H1 (cell line): Measurements from ENCODE around the gene TRIB2. TPM values are rescaled to one million over a fixed set of nuclear protein-coding genes. Genes with fewer than 3 reads are reported as not detected.

Source experiments
- CTCF ChIA-PET: fragments of 300-600 bp; sonication (Branson Sonifier 250); formaldehyde crosslinking; loops from one replicate; lab custom pipeline; 2021; ENCODE audit not compliant: partially characterized antibody; lab: Charles Lee
- POLR2A ChIA-PET: fragments of 300-600 bp; sonication (Branson Sonifier 250); formaldehyde crosslinking; loops from one replicate; lab custom pipeline; 2021; ENCODE audit warnings: inconsistent platforms; ENCODE audit not compliant: partially characterized antibody; lab: Charles Lee
- DNase-seq, 2 experiments: peaks; one replicate each; pipeline versions ENCODE4 v3.0.0 to v3.0.0-alpha.2; 2010 to 2022; ENCODE audit warnings: low spot score in 2 of 2, low read depth in 1 of 2, mixed read lengths in 1 of 2
- FAIRE-seq: peaks from 2 replicates; lab custom pipeline; 2011; peaks lifted over from hg19 to GRCh38; lab: Jason Lieb, UNC
- H2AFZ ChIP-seq: 2 replicates; pipeline ENCODE4 v1.8.1; 2012; ENCODE audit warnings: low read length, inconsistent platforms
- H2AK5ac ChIP-seq: 2 replicates; pipeline ENCODE4 v1.6.1; 2013; ENCODE audit warnings: low read depth, low read length
- H2BK120ac ChIP-seq: replicated peaks from 2 replicates; pipeline ENCODE3; 2013; ENCODE audit warnings: low read depth, low read length, inconsistent platforms
- H2BK12ac ChIP-seq: 2 replicates; pipeline ENCODE4 v1.6.1; 2013; ENCODE audit warnings: low read depth, low read length
- H2BK15ac ChIP-seq: 2 replicates; pipeline ENCODE4 v1.6.1; 2013; ENCODE audit warnings: low read length
- H2BK20ac ChIP-seq: 2 replicates; pipeline ENCODE4 v1.6.1; 2013; ENCODE audit warnings: low read length
- H2BK5ac ChIP-seq: 2 replicates; pipeline ENCODE4 v1.6.1; 2013; ENCODE audit warnings: low read depth, low read length
- H3K14ac ChIP-seq: 2 replicates; pipeline ENCODE4 v1.6.1; 2013; ENCODE audit warnings: inconsistent platforms; ENCODE audit not compliant: insufficient read length
- H3K18ac ChIP-seq: 2 replicates; pipeline ENCODE4 v1.6.1; 2013; ENCODE audit warnings: low read length; ENCODE audit errors: extremely low read depth
- H3K23ac ChIP-seq: 2 replicates; pipeline ENCODE4 v1.6.1; 2013; ENCODE audit warnings: inconsistent platforms; ENCODE audit not compliant: insufficient read length
- H3K23me2 ChIP-seq: 2 replicates; pipeline ENCODE4 v1.6.1; 2013; ENCODE audit warnings: low read depth, low read length
- H3K27ac ChIP-seq: 2 replicates; pipeline ENCODE4 v1.6.1; 2011; ENCODE audit warnings: low read depth, low read length, inconsistent platforms
- H3K27me3 ChIP-seq, 4 experiments: replicated peaks in 1 of 4; 1 replicate in 1 of 4; 2 replicates in 3 of 4; pipeline versions ENCODE4 v1.6.1 to v1.8.1; 2011 to 2013; ENCODE audit warnings: low read length in 3 of 4, mild to moderate bottlenecking in 3 of 4, inconsistent platforms in 2 of 4, mixed read lengths in 2 of 4, moderate library complexity in 1 of 4; ENCODE audit not compliant: control insufficient read depth in 3 of 4, insufficient read depth in 3 of 4; ENCODE audit errors: extremely low read depth in 1 of 4
- H3K36me3 ChIP-seq, 4 experiments: 2 replicates each; pipeline versions ENCODE4 v1.6.1 to v1.8.1; 2011 to 2013; ENCODE audit warnings: mild to moderate bottlenecking in 4 of 4, low read length in 3 of 4, moderate library complexity in 2 of 4, control low read depth in 1 of 4, inconsistent platforms in 1 of 4; ENCODE audit not compliant: insufficient read depth in 4 of 4, control insufficient read depth in 2 of 4
- H3K4ac ChIP-seq: replicated peaks from 2 replicates; pipeline ENCODE3; 2013; ENCODE audit warnings: low read length, low read depth, mixed read lengths, inconsistent platforms; ENCODE audit not compliant: insufficient read length
- H3K4me1 ChIP-seq, 4 experiments: replicated peaks in 1 of 4; 1 replicate in 1 of 4; 2 replicates in 3 of 4; pipeline versions ENCODE4 v1.6.1 to v1.8.1; 2011 to 2013; ENCODE audit warnings: low read length in 3 of 4, inconsistent platforms in 2 of 4, mixed read lengths in 1 of 4; ENCODE audit not compliant: insufficient read depth in 4 of 4, control insufficient read depth in 3 of 4
- H3K4me2 ChIP-seq, 2 experiments: 2 replicates each; pipeline versions ENCODE4 v1.6.1 to v1.8.1; 2011 to 2013; ENCODE audit warnings: low read depth in 2 of 2, low read length in 2 of 2, control low read depth in 1 of 2, inconsistent platforms in 1 of 2, mild to moderate bottlenecking in 1 of 2; ENCODE audit not compliant: insufficient read depth in 1 of 2
- H3K4me3 ChIP-seq, 4 experiments: fragments of 200-600, 300-600 bp in 1 of 4; sonication (generic), shearing (Covaris generic), sonication (Bioruptor Twin) in 1 of 4; 2 replicates each; pipeline versions ENCODE4 v1.5.1 to v1.8.1; 2011 to 2016; ENCODE audit warnings: low read length in 4 of 4, low read depth in 3 of 4, control low read depth in 2 of 4, inconsistent platforms in 2 of 4, mild to moderate bottlenecking in 2 of 4, mixed read lengths in 1 of 4, moderate library complexity in 1 of 4; ENCODE audit not compliant: insufficient read depth in 2 of 4; ENCODE audit errors: extremely low read depth in 1 of 4
- H3K56ac ChIP-seq: replicated peaks from 2 replicates; pipeline ENCODE3; 2013; ENCODE audit warnings: low read depth, mild to moderate bottlenecking, mixed read lengths, low read length, inconsistent platforms; ENCODE audit not compliant: insufficient read length
- H3K79me1 ChIP-seq: 2 replicates; pipeline ENCODE4 v1.6.1; 2013; ENCODE audit warnings: low read depth, low read length, control low read depth
- H3K79me2 ChIP-seq, 2 experiments: 2 replicates each; pipeline versions ENCODE4 v1.6.1 to v1.8.1; 2012 to 2013; ENCODE audit warnings: low read length in 2 of 2, mild to moderate bottlenecking in 2 of 2, inconsistent platforms in 1 of 2; ENCODE audit not compliant: insufficient read depth in 2 of 2, control insufficient read depth in 1 of 2
- H3K9ac ChIP-seq, 4 experiments: replicated peaks in 1 of 4; 1 replicate in 1 of 4; 2 replicates in 3 of 4; pipeline versions ENCODE4 v1.6.1 to v1.8.1; 2011 to 2013; ENCODE audit warnings: low read depth in 3 of 4, low read length in 3 of 4, control low read depth in 2 of 4, mild to moderate bottlenecking in 2 of 4, moderate library complexity in 2 of 4, inconsistent platforms in 1 of 4; ENCODE audit errors: extremely low read depth in 1 of 4
- H3K9me3 ChIP-seq, 2 experiments: 2 replicates each; pipeline versions ENCODE4 v1.6.1 to v1.8.1; 2012 to 2013; ENCODE audit warnings: mild to moderate bottlenecking in 2 of 2, moderate library complexity in 2 of 2, control low read depth in 1 of 2, inconsistent platforms in 1 of 2, low read depth in 1 of 2, low read length in 1 of 2, mixed read lengths in 1 of 2; ENCODE audit not compliant: insufficient read depth in 2 of 2
- H4K20me1 ChIP-seq, 2 experiments: replicated peaks in 1 of 2; 2 replicates each; pipeline versions ENCODE3 to v1.8.1; 2011 to 2013; ENCODE audit warnings: inconsistent platforms in 2 of 2, low read length in 2 of 2, mild to moderate bottlenecking in 1 of 2; ENCODE audit not compliant: insufficient read depth in 2 of 2, control insufficient read depth in 1 of 2
- H4K5ac ChIP-seq: 2 replicates; pipeline ENCODE4 v1.6.1; 2013; ENCODE audit warnings: low read length, low read depth, mixed read lengths, inconsistent platforms; ENCODE audit not compliant: insufficient read length
- H4K8ac ChIP-seq: 2 replicates; pipeline ENCODE4 v1.8.0; 2013; ENCODE audit warnings: mild to moderate bottlenecking, moderate library complexity, low read length, inconsistent platforms; ENCODE audit not compliant: insufficient read depth; ENCODE audit errors: extremely low read depth
- H4K91ac ChIP-seq: replicated peaks from 2 replicates; pipeline ENCODE3; 2013; ENCODE audit warnings: low read length, mixed read lengths, inconsistent platforms; ENCODE audit not compliant: insufficient read length
- ASH2L ChIP-seq: fragments of 200-600, 300-600 bp; sonication (generic); IDR thresholded peaks from one replicate; pipeline ENCODE4 v1.7.1; 2017; ENCODE audit warnings: low read length
- BACH1 ChIP-seq: IDR thresholded peaks from 2 replicates; pipeline ENCODE4 v1.6.1; 2012; ENCODE audit warnings: low read length, improper control_type of control experiment
- CBX8 ChIP-seq: fragments of 300-800, 300-1000 bp; sonication (generic); IDR thresholded peaks from 2 replicates; pipeline ENCODE4 v1.7.1; 2016; ENCODE audit warnings: low read depth, low read length, borderline replicate concordance
- CEBPB ChIP-seq: IDR thresholded peaks from 2 replicates; pipeline ENCODE4 v1.6.1; 2012; ENCODE audit warnings: low read depth, low read length
- HDAC2 ChIP-seq, 2 experiments: fragments of 300-600 bp in 1 of 2; sonication (generic) in 1 of 2; IDR thresholded peaks; 2 replicates each; pipeline ENCODE4 v1.6.1; 2011 to 2012; ENCODE audit warnings: low read depth in 2 of 2, low read length in 2 of 2, mild to moderate bottlenecking in 2 of 2, moderate library complexity in 2 of 2, borderline replicate concordance in 1 of 2, inconsistent platforms in 1 of 2
- KDM1A ChIP-seq: fragments of 200-600, 300-600 bp; sonication (generic); IDR thresholded peaks from 2 replicates; pipeline ENCODE4 v1.7.1; 2016; ENCODE audit warnings: mild to moderate bottlenecking, low read length, borderline replicate concordance
- MAX ChIP-seq: IDR thresholded peaks from 2 replicates; pipeline ENCODE4 v1.6.1; 2012; ENCODE audit warnings: inconsistent platforms
- POLR2A ChIP-seq, 2 experiments: IDR thresholded peaks; 1 replicate in 1 of 2; 2 replicates in 1 of 2; pipeline ENCODE4 v1.6.1; 2011; ENCODE audit warnings: low read depth in 2 of 2, low read length in 2 of 2, mild to moderate bottlenecking in 2 of 2; ENCODE audit errors: control extremely low read depth in 1 of 2
- SIN3A ChIP-seq, 2 experiments: IDR thresholded peaks in 1 of 2; conservative IDR thresholded peaks in 1 of 2; 2 replicates each; pipeline ENCODE4 v1.6.1; 2011 to 2012; ENCODE audit warnings: low read length in 2 of 2, improper control_type of control experiment in 1 of 2, low read depth in 1 of 2, mild to moderate bottlenecking in 1 of 2
- USF2 ChIP-seq: IDR thresholded peaks from 2 replicates; pipeline ENCODE4 v1.6.1; 2011; ENCODE audit warnings: low read length, improper control_type of control experiment
- WGBS, 2 experiments: shearing (Covaris generic) in 1 of 2; methylation state at CpG; one replicate each; pipeline versions ENCODE4 v1.1.6 to v1.1.7; 2013 to 2015; ENCODE audit warnings: low lambda C conversion rate in 2 of 2, mixed read lengths in 2 of 2, inconsistent platforms in 1 of 2, low coverage in 1 of 2, missing lambda C conversion rate in 1 of 2; ENCODE audit not compliant: insufficient replicate concordance in 2 of 2, insufficient coverage in 1 of 2, insufficient read length in 1 of 2; ENCODE audit errors: extremely low coverage in 1 of 2, missing lambda C conversion rate in 1 of 2; 5-methylcytosine and 5-hydroxymethylcytosine counted together
- polyA plus RNA-seq, 7 experiments: library from polyadenylated mRNA; depleted of rRNA in 3 of 7; stranded (reverse) in 5 of 7; unstranded in 2 of 7; fragments of >200 nt in 5 of 7; fragments of 200-250 nt in 2 of 7; gene quantifications; 1 replicate in 5 of 7; 2 replicates in 1 of 7; 4 replicates in 1 of 7; pipeline versions ENCODE4 v1.2.1 to v1.2.3, GENCODE V29; 2011 to 2013; ENCODE audit warnings: missing spikeins in 2 of 7, mixed read lengths in 2 of 7
- total RNA-seq: library from RNA; stranded (reverse); fragmentation: NEBNext Ultra II Directional; extraction: Animal tissue kit (Norgen Biotek cat#: 25700); gene quantifications from 2 replicates; pipeline ENCODE4 v1.2.1, GENCODE V29; 2021

Gene TRIB2
- total and polyA plus RNA-seq, 2 of the 8 experiments (the other 6 are each of a cell fraction or from before 2014, with no cell fraction given): 40.8 to 57.0 TPM

- H4K91ac ChIP-seq: no peak overlapping the region
- no peak overlapping the region for H2BK15ac ChIP-seq
- WGBS, 2 experiments: 89% methylated on average over 3 of the region's 3 CpGs; no CpG with 5 or more reads in 1 of the 2 experiments
- H2BK20ac ChIP-seq: no peak overlapping the region
- no peaks in the 10 kb centered on the region for H3K4me1 ChIP-seq
- H2BK120ac ChIP-seq: no peak overlapping the region
- H3K14ac ChIP-seq: no peak overlapping the region
- ChIA-PET CTCF (interaction anchor here (0.5 to 2.6 kb wide), 6 partner anchors 17 to 265 kb away, joined by 3 to 11 read pairs (median 4); no protein-coding TSS in a partner anchor), POLR2A (no interaction called here)
- H4K8ac ChIP-seq: no peak overlapping the region
- H3K36me3 ChIP-seq: peaks cover 10 to 47% (median 37%) of the 10 kb centered on the region in 4 experiments
- H2AFZ ChIP-seq: no peak overlapping the region
- peaks cover 6 to 23% of the 10 kb centered on the region in 2 experiments for H4K20me1 ChIP-seq
- no peak overlapping the region for H2AK5ac ChIP-seq
- no peak for DNase-seq
- no peak overlapping the region for H3K4ac ChIP-seq
- H3K79me1 ChIP-seq: peaks cover 16% of the 10 kb centered on the region
- no peak overlapping the region for H2BK5ac ChIP-seq
- H3K23me2 ChIP-seq: no peaks in the 10 kb centered on the region
- FAIRE-seq: no peak
- no peak overlapping the region for H3K9ac ChIP-seq
- H3K4me2 ChIP-seq: no peak overlapping the region
- H3K27me3 ChIP-seq: no peaks in the 10 kb centered on the region
- no peak overlapping the region for H3K27ac ChIP-seq
- no peak overlapping the region for H2BK12ac ChIP-seq
- no peak overlapping the region for H4K5ac ChIP-seq
- H3K4me3 ChIP-seq: no peak overlapping the region
- no peak overlapping the region for H3K18ac ChIP-seq
- H3K9me3 ChIP-seq: no peaks in the 10 kb centered on the region
- peaks cover 3 to 23% of the 10 kb centered on the region in 2 experiments; a peak in 2 of 4 replicates for H3K79me2 ChIP-seq
- H3K23ac ChIP-seq: no peak overlapping the region
- no peak overlapping the region for H3K56ac ChIP-seq
- no peak for TF ChIP-seq ASH2L
- TF ChIP-seq CEBPB: no peak
- TF ChIP-seq KDM1A: no peak
- no peak for TF ChIP-seq MAX
- no peak for TF ChIP-seq CBX8
- no peak for TF ChIP-seq POLR2A (IDR thresholded peaks at IDR 0.05; ENCODE audit: control extremely low read depth in 1 of 2, low read depth in 2 of 2, low read length in 2 of 2)
- TF ChIP-seq HDAC2 (IDR thresholded peaks at IDR 0.05; ENCODE audit: borderline replicate concordance in 1 of 2, low read depth in 2 of 2, low read length in 2 of 2): no peak
- no peak for TF ChIP-seq BACH1
- no peak for TF ChIP-seq USF2
- no peak for TF ChIP-seq SIN3A (conservative IDR thresholded peaks at IDR 0.05 in 1 of 2, IDR thresholded peaks at IDR 0.05 in 1 of 2; ENCODE audit: low read depth in 1 of 2, low read length in 2 of 2)
Measured at GRCh38 chr2:12741380-12741779, 24.6 kb downstream of the TRIB2 start.
